Cardiac muscle cell (in vitro differentiated cells and primary cell): ENCODE data around the gene HAUS5. TPM values are rescaled to one million over a fixed set of nuclear protein-coding genes. Genes with fewer than 3 reads are reported as not detected.
A peak's percentile ranks its signal among the peaks of the same experiment; 100 is the strongest.

Experiments
- DNase-seq, 2 donors: peaks; one replicate each; pipeline versions ENCODE4 v3.0.0 to v3.0.0-alpha.2; 2010 to 2017; ENCODE audit warnings: low read depth in 1 of 2, low spot score in 1 of 2
- H3K27ac ChIP-seq: fragments of 200-600 bp; sonication (generic); 2 replicates; pipeline ENCODE4 v1.5.1; 2016
- H3K27me3 ChIP-seq: fragments of 200-600 bp; sonication (generic); 2 replicates; pipeline ENCODE4 v1.6.0; 2016; ENCODE audit warnings: control low read depth
- H3K36me3 ChIP-seq: fragments of 200-600 bp; sonication (generic); 2 replicates; pipeline ENCODE4 v1.5.1; 2016; ENCODE audit warnings: control low read depth
- H3K4me1 ChIP-seq: fragments of 200-600 bp; sonication (generic); 2 replicates; pipeline ENCODE4 v1.8.1; 2017; ENCODE audit warnings: low read depth, mild to moderate bottlenecking, mixed run types
- H3K4me3 ChIP-seq: fragments of 200-600 bp; sonication (generic); 2 replicates; pipeline ENCODE4 v1.5.1; 2016; ENCODE audit warnings: mild to moderate bottlenecking
- H3K9me3 ChIP-seq: fragments of 200-600 bp; sonication (generic); 2 replicates; pipeline ENCODE4 v1.5.1; 2017; ENCODE audit warnings: low read depth, mild to moderate bottlenecking, control low read depth
- CTCF ChIP-seq: IDR thresholded peaks from 2 replicates; pipeline ENCODE4 v1.5.1; 2012; ENCODE audit warnings: low read depth, mild to moderate bottlenecking, low read length
- polyA plus RNA-seq: library from polyadenylated mRNA; unstranded; fragments of >200 nt; fragmentation: Nextera tagmentation; extraction: Ambion mirVana; gene quantifications from 2 replicates; pipeline ENCODE4 v1.2.1, GENCODE V29; 2016
- total RNA-seq: library from RNA; depleted of rRNA; stranded (reverse); fragments of >200 nt; gene quantifications from 2 replicates; pipeline ENCODE4 v1.2.3, GENCODE V29; 2016

The HAUS5 gene
- total and polyA plus RNA-seq, 2 experiments from 2014 or later, result 20.5 to 29.6 TPM

GRCh38 chr19:35637165-35637564 is 24.6 kb downstream of the HAUS5 start:
- peaks cover 6% of the 10 kb centered on the region for H3K4me1 ChIP-seq
- no peak for TF ChIP-seq CTCF
- no peaks in the 10 kb centered on the region for H3K9me3 ChIP-seq
- peaks cover 27% of the 10 kb centered on the region for H3K36me3 ChIP-seq
- H3K4me3 ChIP-seq, result no peak overlapping the region
- no peaks in the 10 kb centered on the region for H3K27me3 ChIP-seq
- DNase-seq, result no peak
- H3K27ac ChIP-seq, result no peak overlapping the region

- TF ChIP-seq CTCF, result no peak
- H3K27me3 ChIP-seq, result no peaks in the 10 kb centered on the region
- H3K4me1 ChIP-seq, result peaks cover 6% of the 10 kb centered on the region
- H3K9me3 ChIP-seq, result no peaks in the 10 kb centered on the region
- no peak for DNase-seq
- H3K27ac ChIP-seq, result no peak overlapping the region
- H3K4me3 ChIP-seq, result no peak overlapping the region
- H3K36me3 ChIP-seq, result peaks cover 23% of the 10 kb centered on the region
Observed at GRCh38 chr19:35639321-35639639, 26.7 kb downstream of the HAUS5 start.

GRCh38 chr19:35639863-35640262 is 27.3 kb downstream of the HAUS5 start:
- DNase-seq, result no peak
- no peaks in the 10 kb centered on the region for H3K9me3 ChIP-seq
- H3K36me3 ChIP-seq, result peaks cover 20% of the 10 kb centered on the region
- no peak overlapping the region for H3K4me3 ChIP-seq
- no peak overlapping the region for H3K27ac ChIP-seq
- peaks cover 6% of the 10 kb centered on the region for H3K4me1 ChIP-seq
- TF ChIP-seq CTCF, result no peak
- no peaks in the 10 kb centered on the region for H3K27me3 ChIP-seq

GRCh38 chr19:35641515-35642151 is 29.1 kb downstream of the HAUS5 start, which contains the start of gene ETV2:
ETV2 (plus strand) TSS chr19:35641745; CDS start chr19:35642461, 716 bp downstream.
- H3K27ac ChIP-seq, result peak within 1 kb of the TSS; percentile 31
- H3K9me3 ChIP-seq, result no peaks in the 10 kb centered on the region
- H3K36me3 ChIP-seq, result peaks cover 13% of the 10 kb centered on the region
- no peaks in the 10 kb centered on the region for H3K27me3 ChIP-seq
- TF ChIP-seq CTCF, result no peak
- DNase-seq, result peak; percentile 24 to 77
- peaks cover 6% of the 10 kb centered on the region for H3K4me1 ChIP-seq
- no peak within 1 kb of the TSS for H3K4me3 ChIP-seq

- H3K27me3 ChIP-seq, result no peaks in the 10 kb centered on the region
- peaks cover 6% of the 10 kb centered on the region for H3K4me1 ChIP-seq
- TF ChIP-seq CTCF, result no peak
- H3K27ac ChIP-seq, result peak overlapping the region; percentile 31
- no peak for DNase-seq
- no peak overlapping the region for H3K4me3 ChIP-seq
- H3K36me3 ChIP-seq, result peaks cover 6% of the 10 kb centered on the region
- H3K9me3 ChIP-seq, result no peaks in the 10 kb centered on the region
Observed at GRCh38 chr19:35642312-35642711, 29.8 kb downstream of the HAUS5 start.
